Bone marrow (tissue), 2 donors: ENCODE data around the gene RBMS2.

Experiments used
- DNase-seq, 2 donors: peaks; one replicate each; lab custom pipeline; 2025; lab: John Stamatoyannopoulos, UW

RBMS2 gene

DNA sequence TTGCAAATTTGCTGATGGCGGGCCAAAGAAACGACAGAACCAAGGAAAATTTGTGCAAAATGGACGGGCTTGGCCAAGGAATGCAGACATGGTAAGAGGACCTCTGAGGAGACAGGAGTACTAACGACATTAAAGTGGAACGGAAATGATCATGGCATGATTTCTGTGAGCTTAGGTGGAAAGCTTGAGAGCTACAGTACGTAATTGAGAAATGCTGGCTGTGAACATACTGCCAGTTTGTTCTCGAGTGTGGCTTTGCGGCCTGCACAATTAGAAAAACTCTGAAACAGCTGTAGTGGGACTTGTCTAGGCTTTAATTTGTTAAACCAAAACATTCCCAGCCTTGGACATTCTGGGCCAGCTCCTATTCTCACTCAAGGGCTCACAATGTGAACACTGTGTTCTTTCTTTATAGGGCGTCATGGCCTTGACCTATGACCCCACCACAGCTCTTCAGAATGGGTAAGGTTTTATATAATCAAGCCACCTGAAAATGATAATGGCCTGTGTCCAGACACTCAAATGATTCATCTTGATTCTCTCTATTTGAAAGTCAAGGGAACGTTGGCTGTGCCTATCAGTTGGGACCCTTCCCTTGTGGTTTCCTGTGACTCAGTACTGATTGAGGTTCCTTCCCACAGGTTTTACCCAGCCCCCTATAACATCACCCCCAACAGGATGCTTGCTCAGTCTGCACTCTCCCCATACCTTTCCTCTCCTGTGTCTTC lies 60.0 kb downstream of the RBMS2 start:
- peak in 1 of 2 donors; percentile 39 for DNase-seq

DNA sequence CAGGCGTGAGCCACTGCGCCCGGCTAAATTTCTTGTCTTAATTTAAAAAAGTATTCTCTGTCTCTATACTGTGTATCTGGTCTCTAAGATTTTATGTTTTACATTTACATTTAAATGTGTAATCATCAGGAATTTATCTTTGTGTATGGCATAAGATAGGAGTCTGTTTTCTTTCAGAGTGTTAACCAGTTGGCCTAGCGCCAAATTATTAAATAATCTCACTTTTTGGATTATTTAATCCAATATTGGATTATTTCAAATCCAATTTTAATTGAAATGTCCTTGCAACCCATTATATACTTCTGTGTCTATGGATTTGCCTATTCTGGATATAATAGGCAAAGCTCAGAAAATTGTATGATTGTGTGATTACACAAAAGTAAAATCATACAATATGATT lies 63.5 kb downstream of the RBMS2 start:
- no peak for DNase-seq

DNA sequence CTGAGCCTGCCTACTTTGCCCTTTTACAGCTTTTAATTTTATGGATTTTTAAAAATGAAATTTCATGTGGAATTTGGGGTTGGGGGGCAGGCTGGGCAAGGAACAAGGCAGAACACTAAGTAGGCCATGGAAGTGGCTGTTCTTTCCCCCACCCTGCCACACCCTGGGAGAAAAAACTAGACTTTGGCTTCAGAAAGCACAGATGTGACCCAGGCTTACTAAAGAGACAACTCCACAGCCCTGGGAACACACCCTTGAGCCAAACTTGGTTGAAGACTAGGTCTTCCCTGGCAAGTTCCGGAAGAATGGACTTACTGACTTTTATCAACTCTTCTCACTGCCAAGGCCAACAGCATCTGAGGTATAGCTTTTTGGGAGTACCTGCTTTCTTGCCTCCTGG lies 68.2 kb downstream of the RBMS2 start:
- no peak for DNase-seq

DNA sequence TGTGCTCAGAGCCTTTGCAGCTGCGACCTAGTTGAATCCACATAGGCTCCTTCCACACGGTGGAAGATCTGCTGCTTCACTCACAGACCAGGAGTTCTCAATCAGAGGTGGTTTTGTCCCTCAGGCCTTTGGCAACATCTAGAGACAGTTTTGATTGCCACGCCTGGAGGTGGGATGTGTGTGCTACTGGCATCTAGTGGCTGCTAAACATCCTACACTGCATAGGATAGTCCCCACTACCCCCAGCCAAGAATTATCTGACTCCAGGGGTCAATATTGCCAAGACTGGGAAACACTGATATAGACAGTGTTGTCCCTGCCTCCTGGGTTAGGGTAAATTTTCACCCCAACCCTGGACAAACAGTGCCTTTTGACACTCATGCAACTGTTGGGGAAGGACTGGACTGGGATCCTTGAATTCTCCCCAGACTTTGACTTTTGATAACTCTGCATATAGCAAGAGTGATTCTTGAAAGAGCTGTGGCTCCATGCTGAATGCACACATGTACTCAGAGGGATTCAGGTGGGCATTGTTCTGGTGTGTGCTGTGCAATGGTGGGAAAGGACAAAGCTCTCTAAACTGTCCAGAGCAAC lies 68.7 kb downstream of the RBMS2 start:
- peak in 1 of 2 donors; percentile 22 for DNase-seq

DNA sequence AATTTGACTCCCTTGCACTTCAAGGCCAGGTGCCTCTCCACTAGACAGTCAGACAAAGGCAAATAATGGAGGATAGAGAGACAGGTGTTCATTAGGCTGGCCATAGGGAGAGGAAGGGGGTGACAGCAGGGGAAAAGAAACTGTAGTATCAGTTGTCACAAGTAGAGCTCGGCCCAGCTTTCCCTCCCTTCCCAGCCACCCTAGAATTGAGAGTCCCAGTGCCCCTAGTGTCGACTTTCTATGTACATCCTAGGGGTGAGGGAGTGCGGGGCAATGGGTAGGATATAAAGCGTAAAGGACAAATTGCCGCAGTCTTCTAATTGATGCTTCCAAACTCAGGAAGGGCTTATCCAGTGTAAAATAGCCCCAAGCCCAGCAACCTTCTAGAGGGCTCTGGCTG lies 69.5 kb downstream of the RBMS2 start:
- DNase-seq = no peak

DNA sequence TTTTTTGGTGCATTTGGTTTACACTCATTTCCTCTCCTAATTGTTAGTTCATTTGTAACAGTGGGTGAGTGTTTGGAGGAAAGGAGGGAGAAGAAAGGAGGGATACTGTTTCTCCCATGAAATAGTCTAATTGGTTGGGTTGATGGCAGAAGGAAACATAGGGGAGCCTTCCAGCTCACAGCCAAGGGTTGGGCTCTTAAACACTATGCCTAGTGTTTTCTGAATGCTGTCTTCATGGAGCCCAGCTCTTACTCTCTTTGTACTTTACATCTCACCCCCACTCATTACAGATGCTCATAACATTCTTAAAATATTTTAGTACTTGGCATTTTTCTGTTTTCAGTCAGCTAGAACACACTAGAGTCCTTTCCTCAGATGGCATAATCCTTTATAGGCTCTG lies 70.3 kb downstream of the RBMS2 start:
- DNase-seq = no peak

DNA sequence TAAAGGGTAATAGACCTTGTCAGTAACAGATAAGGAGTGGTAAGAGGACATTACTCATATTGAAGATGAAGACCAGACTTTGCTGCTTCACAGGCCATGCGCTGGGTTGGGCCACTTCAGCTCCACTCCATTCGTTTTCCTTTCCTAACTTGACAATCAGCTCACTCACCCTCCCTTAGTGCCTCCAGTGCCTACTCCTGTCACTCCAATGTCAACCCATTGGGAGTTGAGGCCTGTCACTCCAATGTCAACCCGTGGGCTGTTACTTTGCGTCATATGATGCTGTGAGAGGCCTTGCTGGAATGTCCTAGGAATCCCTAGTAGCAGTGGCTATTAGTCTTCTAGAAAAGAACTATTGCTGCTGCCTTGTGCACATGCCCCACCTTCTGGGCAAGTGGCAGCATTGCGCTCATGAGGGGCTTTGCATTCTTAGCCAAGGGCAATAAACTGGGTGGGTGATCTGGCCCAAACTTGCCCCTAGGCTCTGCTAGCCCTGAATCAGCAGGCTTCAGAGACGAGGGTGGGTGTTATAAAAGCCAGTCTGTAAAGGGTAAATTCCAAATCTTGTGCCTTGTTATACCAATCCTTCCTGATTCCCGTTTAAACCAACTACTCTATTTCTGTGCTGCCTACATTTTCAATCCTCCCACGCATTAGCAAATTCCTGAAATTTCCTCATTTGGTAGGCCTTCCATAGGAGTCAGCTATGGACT lies 72.4 kb downstream of the RBMS2 start:
- DNase-seq = peak; percentile 22 to 33

DNA sequence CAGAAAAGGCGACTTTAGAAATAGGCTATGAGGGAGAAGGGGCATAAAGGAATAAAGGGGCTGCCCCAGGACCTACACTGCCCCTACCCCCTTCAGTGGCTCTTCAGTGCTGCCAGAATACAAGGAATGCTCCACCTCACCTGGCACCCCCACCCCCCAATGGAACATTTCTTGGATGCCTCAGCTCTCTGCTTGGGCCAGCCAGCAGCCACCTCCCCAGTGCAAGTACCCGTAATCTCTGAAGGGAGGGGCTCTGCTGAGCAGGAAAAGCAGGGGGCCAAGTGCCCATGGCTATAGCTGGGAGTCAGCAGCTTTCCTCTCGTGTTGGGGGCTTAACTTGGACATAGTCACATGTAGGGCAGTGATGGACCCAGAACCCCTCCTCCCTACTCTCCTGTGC lies 75.2 kb downstream of the RBMS2 start:
- no peak for DNase-seq

DNA sequence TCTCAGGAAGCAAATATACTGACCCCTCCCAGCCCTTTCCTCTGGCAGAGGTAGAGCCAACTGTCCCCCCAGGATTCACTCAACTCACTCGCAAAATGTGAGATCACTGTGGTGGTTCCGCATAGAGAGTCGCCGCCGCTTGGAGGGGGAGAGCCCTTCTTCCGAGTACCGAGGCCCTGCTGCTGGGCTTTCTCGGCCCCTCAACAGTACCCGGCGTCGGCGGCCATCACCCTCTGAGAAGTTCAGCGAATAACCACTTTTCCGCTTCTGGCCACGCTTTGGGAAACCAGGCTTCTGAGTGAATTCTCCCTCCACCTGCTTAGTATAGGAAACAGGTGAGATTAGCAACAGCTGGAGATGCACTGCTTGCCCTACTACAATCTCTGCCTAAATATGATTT lies 77.4 kb downstream of the RBMS2 start:
- no peak for DNase-seq

DNA sequence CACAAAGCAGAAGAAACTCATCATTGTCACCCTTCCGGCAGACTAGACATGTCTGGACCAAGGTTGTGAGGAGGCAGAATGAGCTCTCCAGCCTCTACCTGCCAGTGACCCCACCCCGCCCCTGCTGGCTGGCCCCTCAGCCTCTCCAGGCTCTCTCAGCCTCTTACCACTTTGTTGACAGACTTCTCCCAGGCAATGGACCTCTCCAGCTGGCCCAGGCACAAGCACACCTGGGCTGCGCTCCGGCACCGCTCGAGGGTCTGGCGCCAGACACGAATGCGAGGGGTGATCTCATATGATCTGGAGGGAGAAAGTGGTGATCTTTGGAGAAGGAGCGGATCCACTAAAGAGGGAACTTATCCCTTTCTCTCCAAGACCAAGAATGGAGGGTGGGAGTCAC lies 78.2 kb downstream of the RBMS2 start:
- DNase-seq = no peak

DNA sequence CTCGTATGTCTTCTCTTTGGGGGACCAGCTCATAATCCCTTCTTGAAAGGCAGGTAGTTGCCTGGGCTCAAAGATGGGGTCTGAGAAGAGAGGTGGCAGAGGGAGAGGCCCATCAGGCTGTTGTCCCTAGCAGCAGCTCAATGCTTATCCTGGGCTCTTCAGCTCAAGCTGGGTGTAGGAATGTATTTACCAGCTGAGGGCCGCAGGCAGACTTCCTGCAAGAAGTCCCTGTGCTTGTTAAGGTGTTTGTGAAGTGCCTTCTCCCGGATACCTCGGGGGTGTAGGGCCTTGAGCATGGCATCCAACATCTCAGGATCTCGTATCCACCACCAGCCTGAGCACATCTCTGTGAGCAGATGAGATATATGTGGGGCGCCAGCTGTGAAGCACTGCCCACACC lies 79.1 kb downstream of the RBMS2 start:
- no peak for DNase-seq

DNA sequence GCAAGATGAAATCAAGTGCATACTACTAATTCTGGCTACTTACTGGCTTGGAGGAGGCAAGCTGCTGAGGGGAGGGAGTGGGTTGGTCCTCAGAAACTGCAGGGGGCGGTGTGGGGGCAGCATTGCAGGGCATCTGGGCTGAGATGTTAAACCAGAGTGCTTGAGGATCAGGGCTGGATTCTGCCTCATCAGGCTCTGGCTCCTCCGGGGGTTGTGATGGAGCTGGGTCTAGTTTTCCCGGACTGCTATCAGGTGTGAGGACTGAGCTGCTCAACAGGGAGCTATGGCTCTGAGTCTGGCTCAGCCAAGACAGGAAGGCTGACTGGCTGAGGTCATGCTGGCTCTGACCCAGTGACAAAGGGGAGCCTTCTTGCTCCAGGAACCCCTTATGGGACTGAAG lies 79.9 kb downstream of the RBMS2 start:
- DNase-seq = peak in 1 of 2 donors; percentile 16

DNA sequence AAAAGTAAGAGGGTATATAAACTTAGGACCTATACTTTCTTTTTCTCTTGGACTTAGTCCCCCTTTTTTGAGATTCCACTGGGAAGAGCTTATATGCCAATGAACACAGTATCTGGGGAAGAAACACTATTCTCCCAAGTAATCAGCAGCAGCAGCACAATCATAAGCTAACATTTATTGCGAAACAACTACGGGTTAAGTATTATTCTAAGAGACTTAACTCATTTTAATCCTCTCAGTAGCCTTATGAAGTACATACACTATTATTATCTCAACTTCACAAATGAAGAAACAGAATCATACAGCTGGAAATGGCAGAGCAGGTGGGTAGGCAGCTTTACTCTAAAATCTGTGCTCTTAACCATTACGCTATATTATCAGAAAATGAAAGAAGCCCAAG lies 80.6 kb downstream of the RBMS2 start:
- DNase-seq = no peak

DNA sequence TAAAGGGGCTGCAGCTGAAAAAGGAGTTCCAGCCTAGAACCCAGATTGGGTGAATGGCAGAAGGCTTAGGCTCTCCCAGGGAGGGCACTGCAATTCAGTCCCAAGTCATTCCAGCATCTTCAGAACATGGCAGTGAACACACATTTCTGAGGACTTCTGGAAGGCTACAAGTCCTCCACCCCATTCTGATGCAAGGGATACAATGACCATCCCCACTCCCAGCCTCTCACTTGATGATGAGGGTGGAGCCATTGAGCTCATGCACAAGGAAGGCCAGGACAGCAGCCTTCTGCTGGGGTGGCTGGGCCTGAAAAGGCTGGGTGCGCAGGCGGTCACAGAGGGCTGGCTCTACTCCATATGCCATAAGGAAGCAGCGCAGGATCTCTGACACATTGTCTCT lies 82.7 kb downstream of the RBMS2 start:
- no peak for DNase-seq

DNA sequence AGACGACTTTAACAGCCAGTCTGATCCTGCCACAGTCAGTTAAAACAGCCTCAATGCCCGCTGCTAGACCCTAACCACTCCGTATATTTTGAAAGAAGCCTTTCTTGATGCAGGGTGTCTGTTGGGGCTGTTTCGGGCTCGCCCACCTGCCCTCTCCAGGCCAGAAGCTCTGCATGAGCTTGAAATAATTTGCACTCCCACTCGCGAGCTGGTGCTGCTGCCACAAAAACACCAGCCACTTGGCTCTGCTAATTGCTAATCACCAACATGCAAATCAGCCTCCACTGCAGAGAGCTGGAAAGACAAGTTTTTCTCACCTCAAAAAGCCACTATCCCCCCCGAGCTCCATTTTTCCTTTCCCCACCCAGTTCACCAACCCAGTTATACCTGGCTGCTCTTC lies 93.0 kb downstream of the RBMS2 start:
- no peak for DNase-seq

DNA sequence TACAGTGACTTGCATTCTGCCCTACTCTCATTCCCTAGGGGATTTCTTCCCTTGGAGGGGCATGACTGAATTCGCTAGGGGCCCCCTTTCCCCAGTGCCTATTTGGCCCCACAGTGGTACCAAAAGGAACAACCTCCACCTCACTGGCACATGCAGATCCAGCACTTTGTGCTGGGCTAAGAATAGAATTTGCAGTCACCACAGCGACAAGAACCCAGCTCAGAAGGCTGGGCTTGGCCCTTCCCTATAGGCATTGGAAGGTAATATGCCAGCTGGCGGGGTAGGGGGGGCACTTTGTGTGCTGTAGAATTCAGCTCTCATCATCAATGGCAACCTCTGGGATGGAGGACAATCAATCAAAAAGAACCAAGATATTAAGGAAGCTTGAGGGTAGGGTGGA lies 94.6 kb downstream of the RBMS2 start:
- no peak for DNase-seq

DNA sequence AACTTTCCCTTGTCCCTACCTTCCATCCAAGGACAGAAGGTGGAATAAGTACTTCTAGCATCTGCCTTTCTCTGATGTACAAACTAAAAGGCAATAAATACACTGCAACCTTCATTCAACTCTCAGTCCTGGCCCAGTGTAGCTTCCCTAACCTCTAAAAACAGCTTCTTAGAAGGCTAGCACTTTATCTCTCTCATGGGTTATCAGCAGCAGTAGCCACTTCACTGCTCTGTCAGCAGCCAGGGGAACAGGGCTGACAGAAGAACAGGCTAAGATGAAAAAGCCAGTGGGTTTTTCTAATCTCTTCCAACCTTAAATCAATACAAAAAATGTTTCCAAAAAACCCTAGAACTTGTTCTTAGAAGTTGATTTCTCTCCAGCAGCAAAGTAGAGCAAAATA lies 95.3 kb downstream of the RBMS2 start:
- DNase-seq = no peak

DNA sequence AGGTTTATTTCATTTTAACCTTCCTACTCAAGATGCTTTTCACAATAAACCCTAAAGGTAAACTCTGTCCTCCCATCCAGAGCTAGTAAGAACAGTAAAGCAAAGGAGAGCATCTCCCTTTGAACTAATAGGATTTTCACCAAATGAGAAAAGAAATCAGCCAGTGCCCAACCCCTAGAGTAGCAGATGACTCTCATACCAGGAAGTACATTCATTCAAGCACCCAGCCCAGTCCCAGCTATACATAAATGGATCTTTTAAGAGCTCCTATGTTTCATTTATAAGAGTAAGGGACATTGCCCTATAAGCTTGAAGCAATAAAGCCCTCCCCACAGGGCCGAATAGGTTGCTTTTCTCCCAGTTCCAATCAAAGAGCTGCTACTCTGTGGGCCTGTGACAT lies 100.9 kb downstream of the RBMS2 start:
- no peak for DNase-seq

DNA sequence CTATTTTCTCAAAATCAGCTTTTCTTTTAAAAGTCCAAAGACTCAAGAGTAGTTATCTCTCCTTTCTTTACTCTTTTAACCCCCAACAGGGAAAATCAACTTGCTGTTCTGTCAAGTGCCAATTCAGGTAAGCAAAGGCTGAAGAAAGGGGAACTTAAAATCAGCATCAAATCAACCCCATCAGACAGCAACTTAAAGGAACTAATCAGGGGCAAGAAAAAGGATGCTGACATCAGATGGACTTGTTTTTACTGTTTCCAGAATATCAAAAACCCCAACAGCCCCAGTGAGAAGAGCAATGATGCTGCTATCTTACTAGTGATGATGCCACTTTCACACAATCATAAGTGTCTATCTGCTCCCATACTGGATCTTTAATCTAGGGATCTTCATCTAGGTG lies 105.1 kb downstream of the RBMS2 start:
- no peak for DNase-seq

DNA sequence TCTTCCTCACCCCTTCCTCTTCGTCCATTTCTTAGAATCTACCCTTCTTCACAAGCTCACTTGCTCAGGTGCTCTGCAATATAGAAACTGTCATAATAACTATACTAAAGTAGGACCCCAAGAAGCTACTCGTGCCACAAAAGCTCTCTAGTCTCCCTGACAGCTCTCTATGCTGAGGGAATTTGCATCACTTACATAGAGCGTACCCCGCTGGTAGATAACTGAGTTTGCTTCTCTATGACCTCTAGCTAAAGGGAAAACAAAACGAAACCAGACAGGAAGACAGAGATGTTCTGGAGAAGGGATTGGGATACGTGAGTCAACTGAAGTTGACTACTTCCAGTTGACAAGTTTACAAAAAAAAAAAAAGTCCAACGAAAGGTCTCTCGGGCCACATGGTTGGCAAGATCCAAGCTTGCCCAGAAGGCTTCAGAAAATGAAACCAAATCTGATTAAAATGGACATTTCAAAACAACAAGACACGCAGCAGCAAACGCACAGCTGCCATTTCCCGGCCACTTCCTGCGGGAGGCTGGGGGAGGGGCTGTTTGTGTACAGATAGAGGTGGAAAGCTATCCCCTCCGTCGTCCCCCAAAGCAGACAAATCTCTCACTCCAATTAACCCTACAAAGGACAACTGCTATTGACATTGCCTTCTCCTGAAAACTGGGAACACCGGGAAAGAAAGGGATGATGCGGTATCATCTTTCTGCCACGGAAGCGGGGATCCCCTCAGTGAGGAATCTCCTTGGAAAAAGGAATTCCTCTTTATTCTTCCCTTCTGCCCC lies 107.2 kb downstream of the RBMS2 start:
- DNase-seq = peak in 1 of 2 donors; percentile 75

DNA sequence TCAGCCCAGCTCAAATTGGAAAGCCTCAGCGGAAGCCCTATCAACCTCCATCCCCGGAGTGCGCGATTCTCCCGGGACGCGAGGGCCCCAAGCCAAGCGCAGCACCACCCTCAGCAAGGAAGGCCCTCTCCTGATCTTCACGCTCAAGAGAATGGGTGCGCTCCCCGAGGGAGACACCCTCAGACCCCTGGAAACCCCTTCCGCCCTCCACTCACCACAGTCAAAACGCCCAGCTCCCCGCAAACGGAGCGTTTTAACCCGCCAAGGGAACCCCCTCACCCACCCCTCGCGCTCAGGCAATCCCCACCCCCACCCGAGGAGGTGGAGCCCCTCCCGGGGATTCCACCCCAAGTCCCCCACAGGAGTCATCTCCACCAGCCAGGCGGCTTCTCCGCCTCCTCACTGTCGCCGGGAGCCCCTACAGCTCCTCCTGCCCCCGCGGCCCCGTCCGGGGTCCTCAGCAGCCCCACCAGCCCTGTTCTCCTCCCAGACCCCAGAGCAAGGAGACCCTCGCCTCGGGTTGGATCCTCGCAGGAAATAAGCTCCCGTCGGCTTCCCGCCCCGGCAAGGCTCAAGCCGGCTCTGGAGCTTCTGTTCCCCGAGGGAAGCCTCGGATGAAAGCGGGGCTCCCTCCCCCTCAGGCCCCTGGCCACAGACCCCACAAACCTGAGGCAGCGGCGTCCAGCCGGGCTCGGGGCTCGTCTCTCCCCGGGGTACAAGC lies 108.0 kb downstream of the RBMS2 start:
- DNase-seq = peak in 1 of 2 donors; percentile 30

DNA sequence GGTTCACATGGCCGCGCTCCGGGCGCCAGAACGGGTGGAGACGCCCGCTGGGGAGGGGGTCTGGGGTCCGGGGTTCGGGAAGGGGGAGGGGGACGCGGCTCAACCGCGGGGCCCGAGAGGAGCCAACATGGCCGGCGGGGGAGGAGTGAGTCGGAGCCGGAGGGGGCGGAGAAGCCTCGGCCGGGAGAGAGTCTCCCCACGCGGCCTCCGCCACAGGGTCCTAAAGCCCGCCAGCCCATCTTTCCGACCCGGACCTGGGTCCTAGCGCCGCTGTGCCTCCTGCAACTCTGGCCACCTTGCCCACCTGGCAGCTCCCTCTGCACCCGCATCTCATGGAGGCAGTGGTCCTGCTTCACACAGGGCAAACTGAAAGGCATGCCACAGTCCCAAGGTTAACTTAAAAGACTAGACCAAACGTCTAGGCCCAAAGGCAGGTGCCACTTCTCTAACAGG lies 108.6 kb downstream of the RBMS2 start, which contains the start of gene BAZ2A:
BAZ2A (minus strand) TSS at position 147 of the 453 bp plus-strand sequence. CDS start 12,796 bp downstream, outside the sequence.
- peak; percentile 53 to 61 for DNase-seq
